Measurements from ENCODE around the gene NPEPL1.

- TF ChIP-seq REST (IDR thresholded peaks at IDR 0.05; ENCODE audit: low read depth) (no peak), CEBPB (IDR thresholded peaks at IDR 0.05) (no peak), NFIC (IDR thresholded peaks at IDR 0.05) (no peak), YY1 (IDR thresholded peaks at IDR 0.05; ENCODE audit: low read depth) (no peak), EGR1 (IDR thresholded peaks at IDR 0.05) (no peak), CREB1 (IDR thresholded peaks at IDR 0.05; ENCODE audit: low read depth) (no peak), TEAD4 (IDR thresholded peaks at IDR 0.05) (no peak), TCF12 (IDR thresholded peaks at IDR 0.05; ENCODE audit: low read depth) (no peak), EP300 (IDR thresholded peaks at IDR 0.05; ENCODE audit: borderline replicate concordance) (no peak), TAF1 (IDR thresholded peaks at IDR 0.05; ENCODE audit: low read depth) (no peak), MAX (IDR thresholded peaks at IDR 0.05) (no peak)
Observed at GRCh38 chr20:58678806-58679205, 13.8 kb upstream of the NPEPL1 start.
